ENCODE results near the gene MAST4. TPM values are rescaled to one million over a fixed set of nuclear protein-coding genes. Genes with fewer than 3 reads are reported as not detected.

Gene MAST4
- polyA plus RNA-seq, 1 donor (not counting 4 experiments of a cell fraction or from before 2014, with no cell fraction given) = 19.8 TPM

- TF ChIP-seq CTCF (optimal IDR thresholded peaks at IDR 0.05 in 1 of 3, IDR thresholded peaks at IDR 0.05 in 1 of 3, conservative IDR thresholded peaks at IDR 0.05 in 1 of 3; ENCODE audit: extremely low read depth in 1 of 3, insufficient read depth in 2 of 3, low read length in 3 of 3) = no peak
- no peak for TF ChIP-seq EZH2 (IDR thresholded peaks at IDR 0.05; ENCODE audit: low read length)
- no peak overlapping the region for H2AFZ ChIP-seq (ENCODE audit: control insufficient read depth, low read length)
- H3K9me3 ChIP-seq (ENCODE audit: control insufficient read depth, low read depth, low read length) = no peaks in the 10 kb centered on the region
- FAIRE-seq (no peak), DNase-seq (ENCODE audit: low read depth, low spot score) (no peak)
- H3K4me2 ChIP-seq (ENCODE audit: control insufficient read depth, extremely low read depth, insufficient read depth, low read depth, low read length) = no peak overlapping the region
- H3K79me2 ChIP-seq (ENCODE audit: control insufficient read depth, insufficient read depth, low read length) = no peaks in the 10 kb centered on the region
- no peak overlapping the region for H3K27ac ChIP-seq (ENCODE audit: control insufficient read depth, insufficient read depth, low read length)
- no peaks in the 10 kb centered on the region for H3K27me3 ChIP-seq (ENCODE audit: control insufficient read depth, extremely low read depth, insufficient read depth, low read length)
- no peaks in the 10 kb centered on the region for H3K9me1 ChIP-seq (ENCODE audit: control insufficient read depth, extremely low read depth, insufficient read depth, low read length)
- H3K36me3 ChIP-seq (ENCODE audit: control insufficient read depth in 2 of 2, extremely low read depth in 1 of 2, insufficient read depth in 2 of 2, low read length in 2 of 2) = no peaks in the 10 kb centered on the region
- H4K20me1 ChIP-seq (ENCODE audit: control insufficient read depth, extremely low read depth, insufficient read depth, low read length) = no peaks in the 10 kb centered on the region
- no peak overlapping the region for H3K4me3 ChIP-seq (ENCODE audit: control insufficient read depth in 2 of 3, extremely low read depth in 1 of 3, insufficient read depth in 2 of 3, low read depth in 1 of 3, low read length in 3 of 3)
- dilution Hi-C loops (cut with MboI; ENCODE audit: extremely low pct_ligation_motif_present, low sequenced_read_pairs) = no loop called here
- H3K4me1 ChIP-seq (ENCODE audit: control insufficient read depth, extremely low read depth, insufficient read depth, low read length) = peaks cover 8% of the 10 kb centered on the region
- no peak overlapping the region for H3K9ac ChIP-seq (ENCODE audit: control insufficient read depth, extremely low read depth, insufficient read depth, low read length)
Measured at GRCh38 chr5:66967102-66967501, 370.9 kb downstream of the MAST4 start.

DNA sequence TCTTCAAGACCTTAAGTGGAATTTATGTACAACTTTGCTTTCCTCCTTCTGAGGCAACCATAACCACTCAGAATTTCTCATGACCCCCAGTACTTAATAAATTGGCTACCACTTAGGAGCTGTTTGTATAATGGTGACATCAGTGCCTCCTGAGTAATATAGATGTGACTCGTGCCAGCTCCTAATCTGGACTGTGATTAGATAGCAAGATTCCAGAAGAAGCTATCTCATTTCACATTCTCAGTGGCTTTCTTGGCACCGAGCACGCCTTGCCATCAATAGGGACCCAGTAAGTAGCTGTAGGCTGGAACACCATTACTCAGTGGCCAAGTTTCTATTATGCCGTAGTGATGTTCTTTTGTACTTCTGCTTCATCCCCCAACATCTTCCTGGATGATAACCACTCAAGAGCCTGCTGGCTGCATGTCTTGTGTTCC lies 371.7 kb downstream of the MAST4 start:
- Histone ChIP-seq H3K4me3 (ENCODE audit: control insufficient read depth in 2 of 3, extremely low read depth in 1 of 3, insufficient read depth in 2 of 3, low read depth in 1 of 3, low read length in 3 of 3) (no peak overlapping the region), H4K20me1 (ENCODE audit: control insufficient read depth, extremely low read depth, insufficient read depth, low read length) (no peaks in the 10 kb centered on the region), H3K79me2 (ENCODE audit: control insufficient read depth, insufficient read depth, low read length) (no peaks in the 10 kb centered on the region), H3K27ac (ENCODE audit: control insufficient read depth, insufficient read depth, low read length) (no peak overlapping the region), H3K9me3 (ENCODE audit: control insufficient read depth, low read depth, low read length) (no peaks in the 10 kb centered on the region), H3K4me1 (ENCODE audit: control insufficient read depth, extremely low read depth, insufficient read depth, low read length) (peaks cover 8% of the 10 kb centered on the region), H3K36me3 (ENCODE audit: control insufficient read depth in 2 of 2, extremely low read depth in 1 of 2, insufficient read depth in 2 of 2, low read length in 2 of 2) (no peaks in the 10 kb centered on the region), H3K9ac (ENCODE audit: control insufficient read depth, extremely low read depth, insufficient read depth, low read length) (no peak overlapping the region), H3K27me3 (ENCODE audit: control insufficient read depth, extremely low read depth, insufficient read depth, low read length) (no peaks in the 10 kb centered on the region), H3K4me2 (ENCODE audit: control insufficient read depth, extremely low read depth, insufficient read depth, low read depth, low read length) (no peak overlapping the region), H2AFZ (ENCODE audit: control insufficient read depth, low read length) (no peak overlapping the region), H3K9me1 (ENCODE audit: control insufficient read depth, extremely low read depth, insufficient read depth, low read length) (no peaks in the 10 kb centered on the region)
- TF ChIP-seq EZH2 (IDR thresholded peaks at IDR 0.05; ENCODE audit: low read length) (no peak), CTCF (optimal IDR thresholded peaks at IDR 0.05 in 1 of 3, IDR thresholded peaks at IDR 0.05 in 1 of 3, conservative IDR thresholded peaks at IDR 0.05 in 1 of 3; ENCODE audit: extremely low read depth in 1 of 3, insufficient read depth in 2 of 3, low read length in 3 of 3) (no peak)
- no peak for FAIRE-seq
- dilution Hi-C loops (cut with MboI; ENCODE audit: extremely low pct_ligation_motif_present, low sequenced_read_pairs) = no loop called here
- DNase-seq (ENCODE audit: low read depth, low spot score) = no peak

Measured in keratinocyte (primary cell).